ENCODE data around the gene MFSD8.
"Not testable (repeated sequence)": the region's sequence is repeated elsewhere in the genome, so short reads cannot be mapped to it uniquely, and the experiment has no call there.

The MFSD8 gene

GRCh38 chr4:127931836-127932235 lies 33.1 kb downstream of the MFSD8 start:
- not testable (repeated sequence) for DNase-seq

GRCh38 chr4:127930175-127930574 lies 34.8 kb downstream of the MFSD8 start:
- DNase-seq = no peak

GRCh38 chr4:127925720-127926119 lies 39.3 kb downstream of the MFSD8 start:
- not testable (repeated sequence) for DNase-seq

GRCh38 chr4:127922226-127922625 lies 42.7 kb downstream of the MFSD8 start:
- no peak for DNase-seq

GRCh38 chr4:127920521-127920920 lies 44.5 kb downstream of the MFSD8 start:
- no peak for DNase-seq

GRCh38 chr4:127917151-127917550 lies 47.8 kb downstream of the MFSD8 start:
- no peak for DNase-seq

GRCh38 chr4:127916512-127916911 lies 48.5 kb downstream of the MFSD8 start:
- DNase-seq = no peak

GRCh38 chr4:127905029-127905428 lies 59.9 kb downstream of the MFSD8 start:
- DNase-seq = no peak

GRCh38 chr4:127899682-127900081 lies 65.3 kb downstream of the MFSD8 start:
- not testable (repeated sequence) for DNase-seq

- DNase-seq = no peak
These were observed 68.4 kb downstream of the MFSD8 start for GRCh38 chr4:127896528-127896927.

- DNase-seq = no peak
These were observed 68.9 kb downstream of the MFSD8 start for GRCh38 chr4:127896069-127896468.

GRCh38 chr4:127889903-127890302 lies 75.1 kb downstream of the MFSD8 start:
- no peak for DNase-seq

GRCh38 chr4:127888559-127888958 lies 76.4 kb downstream of the MFSD8 start:
- DNase-seq = no peak

- DNase-seq = peak; percentile 24
These were observed 83.5 kb downstream of the MFSD8 start for GRCh38 chr4:127881563-127881864.

- peak; percentile 95 for DNase-seq
These were observed 84.0 kb downstream of the MFSD8 start, which contains the start of gene PLK4 for GRCh38 chr4:127880763-127881562. Gene PLK4, plus strand, starts transcription at chr4:127880893. Its CDS starts 242 bp downstream, at chr4:127881135.

- DNase-seq = no peak
These were observed 89.2 kb downstream of the MFSD8 start for GRCh38 chr4:127875791-127876190.

GRCh38 chr4:127870688-127871087 lies 94.3 kb downstream of the MFSD8 start:
- DNase-seq = no peak

- no peak for DNase-seq
These were observed 94.7 kb downstream of the MFSD8 start for GRCh38 chr4:127870281-127870680.

- no peak for DNase-seq
These were observed 96.8 kb downstream of the MFSD8 start for GRCh38 chr4:127868196-127868595.
